SK-N-SH (cell line): ENCODE results near the gene HDAC7. TPM values are rescaled to one million over a fixed set of nuclear protein-coding genes. Genes with fewer than 3 reads are reported as not detected.

Experiments used
- CTCF ChIA-PET: fragments of 300-600, 350-600 bp; formaldehyde crosslinking; extraction: SDS; loops from one replicate; lab custom pipeline; 2021; lab: Yijun Ruan, JAX
- POLR2A ChIA-PET: fragments of 350-600 bp; sonication (Branson Sonifier 250); formaldehyde crosslinking; extraction: SDS; loops from one replicate; lab custom pipeline; 2020; ENCODE audit warnings: antibody characterized with exemption, inconsistent platforms; lab: Yijun Ruan, JAX
- DNase-seq: peaks from one replicate; pipeline ENCODE4 v3.0.0; 2012
- H2AFZ ChIP-seq: fragments of 200-600 bp; sonication (generic); 2 replicates; pipeline ENCODE4 v1.8.1; 2016; ENCODE audit warnings: antibody characterized with exemption, mild to moderate bottlenecking, low read depth
- H3F3A ChIP-seq: fragments of 200-600 bp; sonication (generic); replicated peaks from 2 replicates; pipeline ENCODE3; 2016; ENCODE audit warnings: antibody characterized with exemption, mild to moderate bottlenecking; ENCODE audit not compliant: insufficient read depth
- H3K27ac ChIP-seq, 2 experiments: fragments of 200-500 bp in 1 of 2; fragments of 200-600 bp in 1 of 2; sonication (Bioruptor generic) in 1 of 2; sonication (generic), shearing (Covaris generic) in 1 of 2; 2 replicates each; pipeline versions ENCODE4 v1.5.1 to v1.6.1; 2014 to 2016; ENCODE audit warnings: low read depth in 2 of 2, inconsistent platforms in 1 of 2, low read length in 1 of 2, mild to moderate bottlenecking in 1 of 2, mixed read lengths in 1 of 2
- H3K27me3 ChIP-seq: fragments of 200-600 bp; sonication (generic), shearing (Covaris generic); 2 replicates; pipeline ENCODE4 v1.6.1; 2016; ENCODE audit warnings: mixed run types; ENCODE audit not compliant: insufficient read depth
- H3K36me3 ChIP-seq, 2 experiments: fragments of 200-500 bp in 1 of 2; fragments of 200-600 bp in 1 of 2; sonication (Bioruptor generic) in 1 of 2; sonication (generic) in 1 of 2; replicated peaks in 1 of 2; 2 replicates each; pipeline versions ENCODE3 to v1.5.1; 2014 to 2016; ENCODE audit warnings: low read length in 1 of 2, mild to moderate bottlenecking in 1 of 2; ENCODE audit not compliant: insufficient read depth in 2 of 2, control insufficient read depth in 1 of 2
- H3K4me1 ChIP-seq, 2 experiments: fragments of 200-500 bp in 1 of 2; fragments of 200-600 bp in 1 of 2; sonication (Bioruptor generic) in 1 of 2; sonication (generic), shearing (Covaris generic) in 1 of 2; 2 replicates each; pipeline versions ENCODE4 v1.5.1 to v1.6.1; 2014 to 2016; ENCODE audit warnings: low read depth in 1 of 2, low read length in 1 of 2, mixed run types in 1 of 2; ENCODE audit not compliant: insufficient read depth in 2 of 2, control insufficient read depth in 1 of 2
- H3K4me2 ChIP-seq: fragments of 200-600 bp; sonication (generic), shearing (Covaris generic); 2 replicates; pipeline ENCODE4 v1.6.1; 2017; ENCODE audit warnings: mixed run types
- H3K4me3 ChIP-seq, 2 experiments: fragments of 200-500 bp in 1 of 2; fragments of 200-600 bp in 1 of 2; sonication (Bioruptor generic) in 1 of 2; sonication (generic), shearing (Covaris generic) in 1 of 2; 2 replicates each; pipeline versions ENCODE4 v1.5.1 to v1.8.1; 2014 to 2016; ENCODE audit warnings: low read depth in 2 of 2, inconsistent platforms in 1 of 2, low read length in 1 of 2, mild to moderate bottlenecking in 1 of 2, mixed read lengths in 1 of 2, moderate library complexity in 1 of 2
- H3K79me2 ChIP-seq: fragments of 200-600 bp; sonication (generic); 2 replicates; pipeline ENCODE4 v1.8.1; 2017; ENCODE audit warnings: mild to moderate bottlenecking; ENCODE audit not compliant: insufficient read depth
- H3K9ac ChIP-seq: fragments of 200-600 bp; sonication (generic); 2 replicates; pipeline ENCODE4 v1.6.1; 2017; ENCODE audit warnings: mixed run types
- H3K9me2 ChIP-seq: fragments of 200-600 bp; sonication (generic); 2 replicates; pipeline ENCODE4 v1.6.1; 2017; ENCODE audit warnings: mixed run types
- H3K9me3 ChIP-seq: fragments of 200-600 bp; sonication (generic); 2 replicates; pipeline ENCODE4 v1.6.1; 2017; ENCODE audit warnings: mixed run types, mild to moderate bottlenecking, moderate library complexity
- H4K20me1 ChIP-seq: fragments of 200-600 bp; sonication (generic); 2 replicates; pipeline ENCODE4 v1.6.1; 2017; ENCODE audit warnings: mild to moderate bottlenecking, mixed run types; ENCODE audit not compliant: insufficient read depth
- ELF1 ChIP-seq: IDR thresholded peaks from 2 replicates; pipeline ENCODE4 v1.4.0; 2012
- EP300 ChIP-seq, 2 experiments: IDR thresholded peaks; 2 replicates each; pipeline versions ENCODE4 v1.4.0 to v1.6.1; 2012; ENCODE audit warnings: borderline replicate concordance in 1 of 2, low read depth in 1 of 2, low read length in 1 of 2
- EZH2phosphoT487 ChIP-seq: fragments of 200-600 bp; sonication (generic); IDR thresholded peaks from 2 replicates; pipeline ENCODE4 v1.6.1; 2017; ENCODE audit warnings: low read depth, mixed run types, mild to moderate bottlenecking, antibody characterized with exemption, moderate library complexity, borderline replicate concordance
- FOXM1 ChIP-seq: IDR thresholded peaks from 2 replicates; pipeline ENCODE4 v1.4.0; 2012; ENCODE audit warnings: low read depth, mild to moderate bottlenecking
- GATA2 ChIP-seq: sonication (generic); formaldehyde crosslinking; IDR thresholded peaks from 2 replicates; pipeline ENCODE4 v1.5.0; 2020; ENCODE audit warnings: mild to moderate bottlenecking, missing genetic modification reagents
- NRF1 ChIP-seq: IDR thresholded peaks from 2 replicates; pipeline ENCODE4 v1.6.1; 2012; ENCODE audit warnings: low read depth, mild to moderate bottlenecking, low read length
- PBX3 ChIP-seq: IDR thresholded peaks from 2 replicates; pipeline ENCODE4; 2012
- RAD21 ChIP-seq: IDR thresholded peaks from 2 replicates; pipeline ENCODE4 v1.6.1; 2012; ENCODE audit warnings: mild to moderate bottlenecking, low read length
- RFX5 ChIP-seq: IDR thresholded peaks from 2 replicates; pipeline ENCODE4 v1.6.1; 2012; ENCODE audit warnings: mild to moderate bottlenecking, improper control_type of control experiment, low read length
- SMC3 ChIP-seq: IDR thresholded peaks from 2 replicates; pipeline ENCODE4 v1.6.1; 2012; ENCODE audit warnings: low read depth, low read length, improper control_type of control experiment
- TAF1 ChIP-seq: IDR thresholded peaks from 2 replicates; pipeline ENCODE4 v1.6.1; 2012; ENCODE audit warnings: low read depth, mild to moderate bottlenecking, low read length, moderate library complexity, borderline replicate concordance
- USF1 ChIP-seq: IDR thresholded peaks from 2 replicates; pipeline ENCODE4 v1.4.0; 2012; ENCODE audit warnings: low read depth, borderline replicate concordance
- USF2 ChIP-seq: fragments of 150-350 bp; IDR thresholded peaks from 2 replicates; pipeline ENCODE4 v1.6.1; 2017; ENCODE audit warnings: antibody characterized with exemption, low read length, low read depth, borderline replicate concordance
- YY1 ChIP-seq: IDR thresholded peaks from 2 replicates; pipeline ENCODE4 v1.4.0; 2012; ENCODE audit warnings: low read depth, mild to moderate bottlenecking
- ZBTB33 ChIP-seq: IDR thresholded peaks from 2 replicates; pipeline ENCODE4 v1.4.0; 2012; ENCODE audit warnings: low read depth, borderline replicate concordance
- WGBS: methylation state at CpG from one replicate; pipeline ENCODE4 v1.1.6; 2017; ENCODE audit warnings: low lambda C conversion rate; 5-methylcytosine and 5-hydroxymethylcytosine counted together
- polyA plus RNA-seq, 3 experiments: library from polyadenylated mRNA; depleted of rRNA; stranded (reverse); fragments of >200 nt; gene quantifications; 2 replicates each; pipeline ENCODE4 v1.2.3, GENCODE V29; 2012

HDAC7 gene
- polyA plus RNA-seq, 1 of the 3 experiments (the other 2 are of a cell fraction), result 51.0 TPM

- Histone ChIP-seq H2AFZ (no peak overlapping the region), H3K4me1 (peaks cover 7 to 42% of the 10 kb centered on the region in 2 experiments; a peak in 2 of 4 replicates), H3K4me2 (no peak overlapping the region), H3K4me3 (no peak overlapping the region), H3F3A (no peaks in the 10 kb centered on the region), H3K9me2 (no peaks in the 10 kb centered on the region), H3K9ac (no peak overlapping the region), H3K9me3 (no peaks in the 10 kb centered on the region), H4K20me1 (no peaks in the 10 kb centered on the region), H3K79me2 (no peaks in the 10 kb centered on the region), H3K27me3 (no peaks in the 10 kb centered on the region), H3K36me3 (no peaks in the 10 kb centered on the region), H3K27ac (no peak overlapping the region)
- 78% methylated on average over 5 of the region's 5 CpGs for WGBS
- DNase-seq, result no peak
- ChIA-PET POLR2A (interaction anchor here (1.5 kb wide), 1 partner anchor 30 kb away, joined by 5 read pairs; no protein-coding TSS in a partner anchor), CTCF (interaction anchor here (1.0 to 22.9 kb wide), 10 partner anchors 11 to 115 kb away, joined by 3 to 1294 read pairs (median 10); partner anchors contain the start of genes ENDOU, RAPGEF3 and RPAP3)
- TF ChIP-seq SMC3, result no peak
- no peak for TF ChIP-seq FOXM1
- no peak for TF ChIP-seq PBX3
- TF ChIP-seq NRF1, result no peak
- no peak for TF ChIP-seq ZBTB33
- no peak for TF ChIP-seq YY1
- no peak for TF ChIP-seq ELF1
- no peak for TF ChIP-seq USF2
- no peak for TF ChIP-seq EZH2phosphoT487
- no peak for TF ChIP-seq EP300 (IDR thresholded peaks at IDR 0.05; ENCODE audit: borderline replicate concordance in 1 of 2, low read depth in 1 of 2, low read length in 1 of 2)
- no peak for TF ChIP-seq TAF1
- TF ChIP-seq USF1, result no peak
- no peak for TF ChIP-seq RAD21
- TF ChIP-seq RFX5, result no peak
- no peak for TF ChIP-seq GATA2 (CRISPR knock-in tag)
These were observed 53.0 kb downstream of the HDAC7 start for GRCh38 chr12:47766502-47767215.
